HepG2 (cell line): ENCODE results near the gene NDUFV1. TPM values are rescaled to one million over a fixed set of nuclear protein-coding genes. Genes with fewer than 3 reads are reported as not detected.
A peak's percentile ranks its signal among the peaks of the same experiment; 100 is the strongest.

Source experiments
- CEBPZ ChIP-seq: IDR thresholded peaks from 2 replicates; pipeline ENCODE4 v1.6.1; 2012; ENCODE audit warnings: low read length, improper control_type of control experiment
- EP300 ChIP-seq, 3 experiments: sonication (generic) in 1 of 3; formaldehyde crosslinking in 1 of 3; IDR thresholded peaks; 2 replicates each; pipeline versions ENCODE4 v1.5.1 to v1.6.1; 2011 to 2020; ENCODE audit warnings: low read depth in 2 of 3, low read length in 2 of 3, borderline replicate concordance in 1 of 3, improper control_type of control experiment in 1 of 3, mild to moderate bottlenecking in 1 of 3, missing genetic modification reagents in 1 of 3, moderate library complexity in 1 of 3
- FLYWCH1 ChIP-seq: sonication (generic); formaldehyde crosslinking; IDR thresholded peaks from 2 replicates; pipeline ENCODE4 v1.8.1; 2023; ENCODE audit warnings: mild to moderate bottlenecking, missing genetic modification reagents
- FOSL2 ChIP-seq: sonication (generic); formaldehyde crosslinking; IDR thresholded peaks from 2 replicates; pipeline ENCODE4 v1.4.0; 2020; ENCODE audit warnings: missing genetic modification reagents
- FOXK2 ChIP-seq: fragments of 450-650 bp; IDR thresholded peaks from 2 replicates; pipeline ENCODE4 v1.6.1; 2016
- GATAD2A ChIP-seq: IDR thresholded peaks from 2 replicates; pipeline ENCODE4 v1.6.1; 2016
- HOXA3 ChIP-seq: sonication (generic); formaldehyde crosslinking; IDR thresholded peaks from 2 replicates; pipeline ENCODE4 v1.5.0; 2020; ENCODE audit warnings: missing genetic modification reagents
- PBX2 ChIP-seq: IDR thresholded peaks from 2 replicates; pipeline ENCODE4 v1.6.1; 2016; ENCODE audit warnings: control low read depth
- PRDM15 ChIP-seq: sonication (generic); formaldehyde crosslinking; IDR thresholded peaks from 2 replicates; pipeline ENCODE4 v1.4.0; 2020; ENCODE audit warnings: missing genetic modification reagents
- PTBP1 ChIP-seq: fragments of 200-400 bp; formaldehyde crosslinking; IDR thresholded peaks from 2 replicates; pipeline ENCODE4 v1.6.1; 2018; ENCODE audit warnings: low read length, low read depth; ENCODE audit not compliant: poor library complexity, severe bottlenecking
- RXRB ChIP-seq: IDR thresholded peaks from 2 replicates; pipeline ENCODE4 v1.6.1; 2016; ENCODE audit warnings: borderline replicate concordance, missing genetic modification reagents, missing compliant biosample characterization
- SETDB1 ChIP-seq: sonication (generic); formaldehyde crosslinking; IDR thresholded peaks from 2 replicates; pipeline ENCODE4 v1.5.1; 2020; ENCODE audit warnings: missing genetic modification reagents, mild to moderate bottlenecking, borderline replicate concordance
- ZFP36L2 ChIP-seq: sonication (generic); formaldehyde crosslinking; IDR thresholded peaks from 2 replicates; pipeline ENCODE4 v1.4.0; 2020; ENCODE audit warnings: missing genetic modification reagents
- ZNF362 ChIP-seq: sonication (generic); formaldehyde crosslinking; IDR thresholded peaks from 2 replicates; pipeline ENCODE4 v1.4.0; 2020; ENCODE audit warnings: missing genetic modification reagents, mild to moderate bottlenecking, borderline replicate concordance
- ZNF589 ChIP-seq: sonication (generic); formaldehyde crosslinking; conservative IDR thresholded peaks from 2 replicates; pipeline ENCODE4 v1.8.0; 2022; ENCODE audit warnings: mild to moderate bottlenecking, moderate library complexity, missing genetic modification reagents
- ZNF598 ChIP-seq: sonication (generic); formaldehyde crosslinking; IDR thresholded peaks from 2 replicates; pipeline ENCODE4 v1.5.1; 2020; ENCODE audit warnings: mild to moderate bottlenecking, missing genetic modification reagents, borderline replicate concordance
- ZNF678 ChIP-seq: sonication (generic); formaldehyde crosslinking; IDR thresholded peaks from 2 replicates; pipeline ENCODE4 v1.4.0; 2020; ENCODE audit warnings: mild to moderate bottlenecking, missing genetic modification reagents
- polyA plus RNA-seq, 8 experiments: library from polyadenylated mRNA; depleted of rRNA in 3 of 8; stranded (reverse) in 7 of 8; unstranded in 1 of 8; fragments of >200 nt; fragmentation: Illumina TruSeq in 4 of 8; extraction: Trizol in 4 of 8; gene quantifications; 2 replicates each; pipeline versions ENCODE4 v1.2.1 to v1.2.3, GENCODE V29; 2011 to 2016; ENCODE audit warnings: low read depth in 4 of 8, missing spikeins in 1 of 8, mixed read lengths in 1 of 8; ENCODE audit not compliant: insufficient read depth in 1 of 8
- total RNA-seq, 5 experiments: library from RNA; depleted of rRNA; stranded (reverse); fragments of >200 nt; fragmentation: Illumina TruSeq; extraction: Trizol; gene quantifications; 2 replicates each; pipeline ENCODE4 v1.2.3, GENCODE V29; 2016; ENCODE audit warnings: low read depth in 1 of 5
- TF ChIP-seq, protein P1 (sequence below): IDR thresholded peaks from 2 replicates; pipeline ENCODE4 v1.6.1; 2016

The NDUFV1 gene
- total and polyA plus RNA-seq, 2 of the 13 experiments (the other 11 are each of a cell fraction or from before 2014, with no cell fraction given), result 88.9 to 137 TPM

DNA sequence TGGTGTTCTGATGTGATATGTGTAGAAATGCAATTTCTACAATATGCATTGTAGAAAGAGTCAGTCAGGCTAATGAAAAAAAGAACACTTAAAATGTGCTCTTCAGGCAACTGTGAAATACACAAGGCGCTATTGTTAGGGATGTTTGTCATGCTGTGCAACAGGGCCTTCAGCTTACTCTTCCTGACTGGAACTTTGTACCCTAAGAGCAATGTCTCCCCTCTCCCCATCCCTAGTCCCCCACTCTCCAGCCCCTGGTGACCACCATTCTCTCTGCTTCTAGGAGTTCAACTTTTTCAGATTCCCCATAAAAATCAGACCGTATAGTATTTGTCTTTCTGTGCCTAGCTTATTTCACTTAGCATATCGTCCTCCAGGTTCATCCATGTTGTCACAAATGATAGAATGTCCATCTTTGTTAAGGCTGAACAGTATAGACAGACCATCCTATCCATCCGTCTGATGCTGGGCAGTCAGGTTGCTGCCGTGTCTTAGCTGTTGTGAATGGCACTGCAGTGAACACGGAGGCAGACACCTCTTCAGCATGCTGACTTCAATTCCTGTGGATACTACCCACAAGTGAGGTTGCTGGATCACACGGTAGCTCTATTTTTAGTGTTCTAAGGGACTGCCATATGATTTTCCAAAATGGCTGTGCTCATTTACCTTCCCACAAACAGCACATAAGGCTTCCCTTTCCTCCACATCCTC is 10.7 kb downstream of the NDUFV1 start (continued):
- TF ChIP-seq FOXK2 (no peak), PTBP1 (no peak), EP300 (IDR thresholded peaks at IDR 0.05; ENCODE audit: low read depth in 2 of 2, low read length in 2 of 2) (peak in 1 of 2 experiments; percentile 61; a peak in 1 of 4 replicates), EP300 (CRISPR knock-in tag; IDR thresholded peaks at IDR 0.05; ENCODE audit: borderline replicate concordance) (no peak), PRDM15 (CRISPR knock-in tag) (no peak), FLYWCH1 (CRISPR knock-in tag) (no peak), ZNF362 (CRISPR knock-in tag) (peak; percentile 35; the same call in 1 of the 2 replicates), RXRB (CRISPR knock-in tag) (peak; percentile 16; the same call in 1 of the 2 replicates), FOSL2 (CRISPR knock-in tag) (0 out of 2 replicates have a peak, but pooled peaks have one; percentile 22), ZFP36L2 (no peak), SETDB1 (CRISPR knock-in tag) (no peak), HOXA3 (CRISPR knock-in tag) (peak; percentile 41; the same call in 1 of the 2 replicates), CEBPZ (no peak), ZNF598 (CRISPR knock-in tag) (no peak), ZNF589 (CRISPR knock-in tag) (no peak), GATAD2A (CRISPR knock-in tag) (peak; percentile 73), ZNF678 (CRISPR knock-in tag) (no peak), PBX2 (CRISPR knock-in tag) (no peak)
- TF ChIP-seq, protein P1, sequence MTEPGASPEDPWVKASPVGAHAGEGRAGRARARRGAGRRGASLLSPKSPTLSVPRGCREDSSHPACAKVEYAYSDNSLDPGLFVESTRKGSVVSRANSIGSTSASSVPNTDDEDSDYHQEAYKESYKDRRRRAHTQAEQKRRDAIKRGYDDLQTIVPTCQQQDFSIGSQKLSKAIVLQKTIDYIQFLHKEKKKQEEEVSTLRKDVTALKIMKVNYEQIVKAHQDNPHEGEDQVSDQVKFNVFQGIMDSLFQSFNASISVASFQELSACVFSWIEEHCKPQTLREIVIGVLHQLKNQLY (CRISPR knock-in tag), result no peak
